OCI-LY3 (cell line): ENCODE data around the gene CHPF.

ENCODE experiments used
- H2AFZ ChIP-seq: fragments of 200-600, 300-600 bp; shearing (Covaris generic); 2 replicates; pipeline ENCODE4 v1.6.0; 2014; ENCODE audit warnings: antibody characterized with exemption, low read depth, low read length
- H3K27ac ChIP-seq: fragments of 200-600, 300-600 bp; sonication (generic); 2 replicates; pipeline ENCODE4 v1.5.1; 2014; ENCODE audit warnings: mild to moderate bottlenecking, low read length, moderate library complexity, mixed read lengths
- H3K27me3 ChIP-seq: fragments of 200-600, 300-600 bp; sonication (generic); 2 replicates; pipeline ENCODE4 v1.6.1; 2014; ENCODE audit warnings: low read depth, low read length, mixed read lengths
- H3K36me3 ChIP-seq: fragments of 200-600, 300-600 bp; sonication (generic); replicated peaks from 2 replicates; pipeline ENCODE3; 2014; ENCODE audit warnings: low read depth, low read length, mixed read lengths
- H3K4me1 ChIP-seq: fragments of 300-600, 200-600 bp; sonication (generic); 2 replicates; pipeline ENCODE4 v1.6.1; 2014; ENCODE audit warnings: low read length, mixed read lengths
- H3K4me2 ChIP-seq: fragments of 200-600, 300-600 bp; sonication (generic); 2 replicates; pipeline ENCODE4 v1.6.1; 2014; ENCODE audit warnings: low read length, mixed read lengths
- H3K4me3 ChIP-seq: fragments of 300-600, 200-600 bp; sonication (generic); 2 replicates; pipeline ENCODE4 v1.5.1; 2014; ENCODE audit warnings: antibody characterized with exemption, mild to moderate bottlenecking, low read length, moderate library complexity
- H3K79me2 ChIP-seq: fragments of 300-600, 200-600 bp; shearing (Covaris generic); 2 replicates; pipeline ENCODE4 v1.6.1; 2014; ENCODE audit warnings: mild to moderate bottlenecking, low read length, mixed read lengths
- H3K9ac ChIP-seq: fragments of 300-600, 200-600 bp; shearing (Covaris generic); 2 replicates; pipeline ENCODE4 v1.6.0; 2014; ENCODE audit warnings: mild to moderate bottlenecking, low read length, moderate library complexity
- H3K9me3 ChIP-seq: fragments of 200-600, 300-600 bp; shearing (Covaris generic); 2 replicates; pipeline ENCODE4 v1.6.1; 2014; ENCODE audit warnings: low read length, mixed read lengths; ENCODE audit not compliant: insufficient read depth
- H4K20me1 ChIP-seq: fragments of 200-600, 300-600 bp; sonication (generic); 2 replicates; pipeline ENCODE4 v1.6.1; 2016; ENCODE audit warnings: low read length, mixed read lengths; ENCODE audit not compliant: insufficient read depth
- CTCF ChIP-seq: fragments of 200-600, 300-600 bp; sonication (generic); IDR thresholded peaks from 2 replicates; pipeline ENCODE4 v1.5.1; 2014; ENCODE audit warnings: antibody characterized with exemption, low read length, low read depth
- EZH2phosphoT487 ChIP-seq: fragments of 200-600 bp; shearing (Covaris generic); IDR thresholded peaks from 2 replicates; pipeline ENCODE4 v1.6.1; 2018; ENCODE audit warnings: antibody characterized with exemption, mixed run types, low read depth

CHPF gene

GRCh38 chr2:219489315-219489714 lies 54.3 kb downstream of the CHPF start:
- Histone ChIP-seq H3K27ac (no peak overlapping the region), H2AFZ (no peak overlapping the region), H3K4me3 (no peak overlapping the region), H3K4me2 (no peak overlapping the region), H4K20me1 (no peaks in the 10 kb centered on the region), H3K9ac (no peak overlapping the region), H3K27me3 (no peaks in the 10 kb centered on the region), H3K9me3 (no peaks in the 10 kb centered on the region), H3K36me3 (no peaks in the 10 kb centered on the region), H3K4me1 (no peaks in the 10 kb centered on the region), H3K79me2 (no peaks in the 10 kb centered on the region)
- TF ChIP-seq CTCF (no peak), EZH2phosphoT487 (no peak)
